Measurements from ENCODE around the gene SUFU.

Gene SUFU

GRCh38 chr10:102621443-102622325 lies 117.9 kb downstream of the SUFU start:
- DNase-seq: no peak

DNA sequence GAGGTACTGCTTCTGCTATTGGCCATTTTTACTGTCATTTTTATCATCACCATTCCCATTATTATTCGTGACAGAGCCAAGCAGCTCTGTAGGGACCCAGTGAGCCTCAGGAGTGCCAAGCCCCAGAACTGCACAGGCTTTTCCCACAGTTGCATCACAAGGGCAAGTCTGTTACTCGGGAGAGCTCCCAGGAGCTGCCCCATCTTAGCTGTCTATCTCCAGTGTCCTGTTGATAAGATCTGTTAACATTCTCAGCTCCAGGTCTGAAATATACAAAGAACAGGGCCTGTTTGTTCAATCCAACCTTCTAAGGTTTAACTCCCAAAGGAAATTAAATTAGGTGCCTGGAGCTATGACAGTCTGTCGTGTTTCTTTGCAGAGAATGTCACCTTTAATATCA lies 120.3 kb downstream of the SUFU start:
- DNase-seq: no peak

- no peak for DNase-seq
Measured at GRCh38 chr10:102624751-102625645, 121.2 kb downstream of the SUFU start.

DNA sequence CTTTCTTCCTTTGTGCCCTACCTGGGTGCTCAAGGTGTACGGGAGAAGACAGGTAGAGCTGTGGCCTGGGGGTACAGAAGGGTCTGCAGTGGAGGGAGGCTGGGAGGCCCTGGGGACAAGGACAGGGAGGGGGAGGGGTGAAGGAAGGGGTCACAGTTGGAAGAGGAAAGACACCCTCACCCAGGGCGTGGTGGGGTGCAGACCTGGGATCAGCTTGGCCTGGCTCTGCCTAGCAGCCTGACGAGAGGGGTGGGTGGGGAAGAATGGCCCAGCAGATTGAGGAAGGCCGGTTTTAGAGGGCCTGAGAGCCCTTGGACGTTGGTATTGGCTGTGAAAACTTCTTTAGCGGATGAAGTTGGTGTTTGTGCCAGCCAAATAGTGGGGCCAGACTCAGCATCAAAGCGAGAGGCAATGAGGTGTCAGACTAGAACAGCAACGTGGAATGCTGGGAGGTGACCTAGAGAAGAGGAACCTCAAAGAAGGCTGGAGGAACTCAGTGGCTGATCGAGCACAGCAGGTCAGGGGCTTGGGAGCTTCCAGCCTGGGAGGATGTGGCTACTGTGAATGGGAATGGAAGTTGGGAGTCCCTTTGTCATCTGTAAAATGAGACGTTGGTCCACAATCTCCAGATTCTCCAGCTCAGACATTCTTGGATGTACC lies 122.4 kb downstream of the SUFU start:
- no peak for DNase-seq

GRCh38 chr10:102627291-102627735 lies 123.5 kb downstream of the SUFU start:
- DNase-seq: no peak

DNA sequence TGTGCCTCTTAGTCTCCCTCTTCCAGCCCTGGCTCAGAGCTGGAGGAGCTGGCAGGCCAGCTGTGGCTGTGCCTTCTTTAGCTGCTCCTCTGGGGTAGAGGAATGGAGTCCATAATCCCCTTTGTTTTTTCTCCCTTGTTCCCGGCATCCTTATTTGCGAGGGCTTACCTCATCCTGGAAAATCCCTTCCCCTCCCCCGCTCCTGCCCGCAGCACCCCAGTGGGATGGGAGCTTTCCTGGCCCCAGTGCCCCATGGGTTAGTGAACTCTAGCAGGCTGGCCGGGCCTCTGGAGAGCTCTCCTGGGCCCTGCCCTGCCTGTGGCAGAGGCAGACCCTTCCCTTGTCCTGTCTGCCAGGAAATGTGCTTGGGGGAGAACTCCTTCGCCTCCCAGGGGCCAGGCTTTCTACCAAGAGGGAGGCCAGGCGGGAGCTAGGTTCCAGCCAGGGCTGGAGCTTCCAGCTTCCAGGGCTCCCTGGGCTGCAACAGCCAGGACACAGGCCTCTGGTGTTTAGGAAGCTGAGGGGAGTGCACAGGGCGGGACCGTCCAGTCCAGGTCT lies 124.0 kb downstream of the SUFU start:
- DNase-seq: no peak

GRCh38 chr10:102628451-102628911 lies 124.7 kb downstream of the SUFU start:
- DNase-seq: no peak

DNA sequence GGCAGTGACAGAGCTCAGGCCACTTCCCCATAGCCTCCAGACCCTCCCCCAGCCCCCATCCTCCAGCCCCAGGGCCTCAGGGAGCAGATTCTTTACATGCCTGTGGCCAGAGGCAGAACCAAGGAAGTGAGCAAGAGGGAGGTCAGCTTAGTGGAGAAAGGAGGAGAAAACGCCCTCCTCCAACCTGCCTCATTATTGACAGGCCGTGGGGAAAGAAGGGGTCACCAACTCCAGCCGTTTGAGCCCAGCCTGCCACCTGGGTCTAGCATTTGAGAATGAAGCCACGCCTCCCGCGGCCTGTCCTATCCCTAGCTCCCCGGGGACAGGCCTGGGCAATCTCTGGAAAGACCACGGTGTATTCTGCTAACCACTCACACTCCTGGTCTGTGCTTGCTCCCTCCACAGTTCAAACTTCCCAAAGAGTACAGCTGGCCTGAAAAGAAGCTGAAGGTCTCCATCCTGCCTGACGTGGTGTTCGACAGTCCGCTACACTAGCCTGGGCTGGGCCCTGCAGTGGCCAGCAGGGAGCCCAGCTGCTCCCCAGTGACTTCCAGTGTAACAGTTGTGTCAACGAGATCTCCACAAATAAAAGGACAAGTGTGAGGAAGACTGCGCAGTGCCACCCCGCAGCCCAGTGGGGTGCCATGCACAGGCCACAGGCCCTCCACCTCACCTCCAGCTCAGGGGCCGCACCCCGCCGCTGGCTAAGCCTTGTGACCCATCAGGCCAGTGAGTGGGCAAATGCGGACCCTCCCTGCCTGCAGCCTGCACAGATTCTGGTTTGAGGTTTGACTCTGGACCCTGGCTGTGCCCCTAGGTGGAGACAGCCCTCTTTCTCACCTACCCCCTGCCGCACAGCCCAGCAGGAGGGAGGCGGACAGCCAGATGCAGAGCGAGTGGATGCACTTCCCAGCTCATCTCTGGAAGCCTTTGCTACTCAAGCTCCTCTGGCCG lies 126.2 kb downstream of the SUFU start:
- no peak for DNase-seq

GRCh38 chr10:102630663-102631062 lies 126.9 kb downstream of the SUFU start:
- no peak for DNase-seq

DNA sequence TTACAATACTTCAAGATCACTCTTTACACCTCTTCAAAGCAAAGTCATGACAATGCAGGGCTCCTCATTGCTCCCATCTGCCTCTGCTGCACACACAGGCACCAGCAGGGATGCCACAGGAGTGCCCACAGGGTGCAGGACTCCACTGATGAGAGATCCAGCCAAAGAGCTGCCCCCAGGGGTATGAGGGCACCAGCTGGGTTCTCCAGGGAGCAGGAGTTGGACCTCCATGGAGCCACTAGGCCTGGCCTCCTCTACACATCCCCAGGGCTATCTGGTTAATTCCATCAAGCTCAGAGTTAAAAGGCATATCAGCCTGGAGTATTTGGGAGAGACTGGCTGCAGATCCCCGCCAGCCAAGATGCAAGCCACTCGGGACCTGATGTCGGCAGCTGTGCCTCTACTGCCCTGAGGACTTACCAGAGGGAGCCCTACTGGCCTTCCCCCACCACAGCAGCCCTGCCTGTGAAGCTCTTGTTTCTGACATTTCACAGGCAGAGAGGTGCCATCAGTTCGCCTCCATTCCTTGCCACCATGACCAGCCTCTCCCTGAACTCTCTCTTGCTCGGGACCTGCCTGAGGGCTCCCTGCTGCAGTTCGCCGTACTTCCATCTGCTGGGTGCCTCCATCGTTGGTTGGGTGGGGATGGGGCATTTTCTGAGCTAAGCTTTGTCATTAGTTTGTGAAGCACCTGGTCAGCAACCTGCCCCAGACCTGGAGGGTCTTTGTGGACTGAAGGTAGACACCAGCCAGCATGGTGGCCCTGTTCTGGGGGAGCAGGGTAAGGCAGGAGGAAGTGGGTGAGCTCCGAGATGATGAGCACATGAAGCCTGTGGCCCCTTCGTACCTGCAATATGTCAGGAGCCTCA lies 128.0 kb downstream of the SUFU start:
- DNase-seq: no peak

DNA sequence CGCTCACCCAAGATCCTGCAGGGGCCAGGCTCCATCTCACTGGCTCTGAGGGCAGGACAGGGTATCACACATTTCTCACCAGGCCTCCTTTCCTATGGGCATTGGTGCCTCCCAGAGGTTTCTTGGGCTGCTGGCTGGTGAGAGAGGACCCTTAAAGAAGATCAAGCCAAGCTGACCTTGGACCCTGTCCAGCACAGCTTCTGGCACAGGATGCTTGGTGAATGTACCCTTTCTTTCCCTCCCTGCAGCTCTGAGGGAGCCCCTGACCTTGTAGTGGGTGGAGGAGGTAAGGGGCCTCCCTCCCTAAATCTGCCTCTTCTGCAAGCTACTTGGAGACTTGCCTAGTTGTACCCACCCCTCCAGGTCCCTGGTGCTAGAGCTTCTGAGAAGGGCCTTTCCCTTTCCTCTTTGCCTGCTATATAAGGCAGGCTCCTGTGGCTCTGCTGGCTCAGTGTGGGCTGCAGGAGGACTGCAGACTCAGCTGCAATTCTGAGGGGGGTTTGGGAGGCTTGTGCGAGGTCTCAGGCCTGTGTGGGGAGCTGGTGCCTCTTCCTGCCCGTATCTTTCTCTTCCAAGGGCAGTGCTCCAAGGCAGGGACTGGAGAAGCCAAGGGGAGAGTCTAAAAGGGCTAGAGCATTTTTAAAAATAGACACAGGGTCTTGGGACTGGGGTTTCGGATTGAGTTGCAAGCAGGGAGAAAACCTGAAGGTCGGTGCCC lies 128.8 kb downstream of the SUFU start:
- DNase-seq: no peak

DNA sequence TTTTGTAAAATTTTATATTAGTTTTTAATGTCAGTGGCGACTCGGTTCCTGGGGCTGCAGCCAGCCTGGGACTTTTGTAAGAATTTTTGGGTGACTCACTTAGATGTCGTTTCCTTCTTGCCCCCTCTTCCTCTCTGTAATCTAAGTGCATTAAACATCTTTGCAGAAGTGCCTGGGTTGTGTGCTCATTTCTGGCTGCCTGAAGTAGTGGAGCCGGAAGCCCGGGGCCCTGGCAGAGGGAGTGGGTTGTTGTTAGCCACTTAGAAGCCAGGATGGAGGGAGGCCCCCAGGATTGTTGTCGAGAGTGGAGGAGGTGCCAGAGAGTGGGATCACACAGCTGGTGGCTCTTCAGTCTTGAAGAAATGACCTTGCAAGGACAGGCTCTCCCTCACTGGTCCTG lies 129.5 kb downstream of the SUFU start:
- DNase-seq: no peak

GRCh38 chr10:102633848-102634247 lies 130.1 kb downstream of the SUFU start:
- no peak for DNase-seq

GRCh38 chr10:102634686-102635085 lies 130.9 kb downstream of the SUFU start:
- no peak for DNase-seq

GRCh38 chr10:102635377-102635776 lies 131.6 kb downstream of the SUFU start:
- DNase-seq: no peak

DNA sequence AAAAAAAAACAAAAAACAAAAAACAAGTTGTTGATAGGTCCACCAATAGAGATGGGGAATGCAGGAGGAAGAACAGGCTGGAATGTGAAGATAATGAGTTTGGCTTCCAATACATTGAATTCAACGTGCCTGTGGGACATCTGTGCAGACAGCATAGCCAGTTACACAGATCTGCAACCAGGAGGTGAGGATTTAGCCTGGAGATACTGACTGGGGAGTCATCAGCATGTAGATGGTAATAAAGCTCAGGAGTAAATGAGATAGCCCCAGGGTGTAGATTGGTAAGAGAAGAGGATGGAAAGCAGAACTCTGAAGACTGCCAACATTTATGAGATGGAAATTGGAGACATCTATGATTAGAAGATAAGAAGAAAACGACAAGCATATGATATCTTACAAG lies 135.8 kb downstream of the SUFU start:
- DNase-seq: no peak

DNA sequence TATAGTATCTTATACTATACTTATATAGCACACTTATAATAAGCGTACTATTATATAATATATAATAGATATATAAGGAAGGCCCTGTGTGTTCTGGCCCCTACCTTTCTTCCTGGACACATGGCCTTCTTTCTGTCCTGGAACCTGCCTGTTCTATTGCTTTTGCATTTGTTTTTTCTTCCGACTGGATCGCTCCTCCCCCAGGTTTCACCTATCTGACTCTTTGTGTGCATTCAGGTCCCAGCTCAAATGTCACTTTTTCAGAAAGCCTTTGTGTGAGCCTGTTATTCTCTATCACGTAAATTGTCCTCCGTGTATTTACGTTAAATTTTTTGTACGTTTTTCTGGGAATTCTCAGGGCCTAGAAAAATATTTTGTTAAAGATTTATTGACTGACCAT lies 137.6 kb downstream of the SUFU start:
- DNase-seq: no peak

DNA sequence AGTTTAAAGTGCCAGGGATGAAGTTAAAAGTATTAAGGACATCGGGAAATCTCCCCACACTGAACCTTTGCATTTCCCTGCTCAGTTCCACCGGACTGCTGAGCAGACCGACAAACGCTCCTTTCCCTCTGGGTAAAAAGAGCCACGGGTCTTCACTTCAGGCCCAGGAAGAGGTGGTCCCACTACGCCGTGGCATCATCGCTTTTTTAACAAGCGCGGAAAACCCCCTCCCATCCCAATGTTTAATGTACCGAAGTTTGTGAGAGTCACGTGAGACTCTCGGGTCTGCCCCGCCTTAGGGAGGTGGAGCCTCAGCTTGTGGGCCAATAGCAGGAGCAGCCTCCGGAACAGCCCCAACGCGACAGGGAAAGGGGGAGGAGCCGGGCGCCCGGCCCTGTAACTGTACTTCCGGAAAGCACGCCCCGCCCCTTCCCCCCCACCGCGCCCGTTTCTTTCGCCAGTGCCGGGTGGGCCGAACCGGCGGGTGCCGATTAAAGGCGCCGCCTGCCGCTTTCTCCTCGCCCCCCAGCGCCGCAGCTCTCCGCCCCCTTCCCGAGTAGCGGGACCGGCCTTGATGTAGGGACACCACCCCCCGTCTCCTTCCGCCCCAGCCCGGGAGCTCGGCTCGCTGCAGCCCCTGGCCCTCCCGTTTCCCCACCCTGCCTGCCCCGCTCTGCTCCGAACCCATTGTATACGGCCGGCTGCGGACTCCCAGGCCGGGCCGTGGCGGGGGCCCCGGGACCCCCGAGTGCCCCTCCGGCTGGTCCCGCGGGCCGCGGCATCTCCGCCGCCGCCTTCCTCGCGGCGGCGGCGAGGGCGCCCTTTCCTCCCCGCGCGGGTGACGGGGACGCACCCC lies 138.3 kb downstream of the SUFU start:
- peak; percentile 79 to 92 for DNase-seq
